MM.1S (cell line): ENCODE measurements around the gene SETD2.

Experiments
- EZH2 ChIP-seq: fragments of 300-600 bp; sonication (generic); optimal IDR thresholded peaks from 2 replicates; pipeline ENCODE3; 2017; ENCODE audit warnings: low read depth, mild to moderate bottlenecking, antibody characterized with exemption, low read length, mixed read lengths
- EZH2phosphoT487 ChIP-seq: fragments of 300-600 bp; sonication (generic); IDR thresholded peaks from 2 replicates; pipeline ENCODE4 v1.6.1; 2018; ENCODE audit warnings: antibody characterized with exemption, low read length
- TF ChIP-seq, protein P1 (sequence below): fragments of 300-600 bp; sonication (generic); IDR thresholded peaks from 2 replicates; pipeline ENCODE4 v1.5.1; 2016; ENCODE audit warnings: antibody characterized with exemption, low read length, mixed read lengths

DNA sequence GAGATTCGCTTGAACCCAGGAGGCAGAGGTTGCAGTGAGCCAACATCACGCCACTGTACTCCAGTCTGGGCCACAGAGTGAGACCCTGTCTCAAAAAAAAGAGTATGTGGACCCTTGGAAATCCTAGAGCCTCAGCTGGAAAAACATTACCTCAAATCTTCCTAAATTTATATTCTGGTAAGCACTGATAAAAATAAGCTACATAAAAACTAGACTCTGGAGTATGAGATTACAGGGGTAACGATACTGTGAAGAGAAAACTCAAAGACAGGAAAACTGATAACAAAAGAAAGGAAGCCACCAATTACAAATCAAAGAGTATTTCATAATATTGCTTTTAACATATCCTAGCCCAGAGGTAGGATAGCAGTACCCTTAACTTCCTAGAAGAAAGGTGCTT, 30.3 kb downstream of the SETD2 start:
- TF ChIP-seq, protein P1, sequence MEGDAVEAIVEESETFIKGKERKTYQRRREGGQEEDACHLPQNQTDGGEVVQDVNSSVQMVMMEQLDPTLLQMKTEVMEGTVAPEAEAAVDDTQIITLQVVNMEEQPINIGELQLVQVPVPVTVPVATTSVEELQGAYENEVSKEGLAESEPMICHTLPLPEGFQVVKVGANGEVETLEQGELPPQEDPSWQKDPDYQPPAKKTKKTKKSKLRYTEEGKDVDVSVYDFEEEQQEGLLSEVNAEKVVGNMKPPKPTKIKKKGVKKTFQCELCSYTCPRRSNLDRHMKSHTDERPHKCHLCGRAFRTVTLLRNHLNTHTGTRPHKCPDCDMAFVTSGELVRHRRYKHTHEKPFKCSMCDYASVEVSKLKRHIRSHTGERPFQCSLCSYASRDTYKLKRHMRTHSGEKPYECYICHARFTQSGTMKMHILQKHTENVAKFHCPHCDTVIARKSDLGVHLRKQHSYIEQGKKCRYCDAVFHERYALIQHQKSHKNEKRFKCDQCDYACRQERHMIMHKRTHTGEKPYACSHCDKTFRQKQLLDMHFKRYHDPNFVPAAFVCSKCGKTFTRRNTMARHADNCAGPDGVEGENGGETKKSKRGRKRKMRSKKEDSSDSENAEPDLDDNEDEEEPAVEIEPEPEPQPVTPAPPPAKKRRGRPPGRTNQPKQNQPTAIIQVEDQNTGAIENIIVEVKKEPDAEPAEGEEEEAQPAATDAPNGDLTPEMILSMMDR = no peak
- TF ChIP-seq EZH2 (no peak), EZH2phosphoT487 (no peak)
